Panc1 (cell line): ENCODE results near the gene THSD7A.

Experiments used
- POLR2AphosphoS5 ChIP-seq: IDR thresholded peaks from 2 replicates; pipeline ENCODE4 v1.6.1; 2012; ENCODE audit warnings: mild to moderate bottlenecking, low read depth, low read length, moderate library complexity
- TCF7L2 ChIP-seq: IDR thresholded peaks from 2 replicates; pipeline ENCODE4 v1.6.1; 2011; ENCODE audit warnings: mild to moderate bottlenecking, low read depth, low read length, inconsistent platforms
- TF ChIP-seq, protein P1 (sequence below): fragments of 450-650 bp; IDR thresholded peaks from 2 replicates; pipeline ENCODE4 v1.5.1; 2017; ENCODE audit warnings: mild to moderate bottlenecking
- TF ChIP-seq, protein P2 (sequence below), 2 experiments: IDR thresholded peaks; 2 replicates each; pipeline ENCODE4 v1.6.1; 2011 to 2012; ENCODE audit warnings: low read depth in 2 of 2, control low read depth in 1 of 2, low read length in 1 of 2, mild to moderate bottlenecking in 1 of 2, moderate library complexity in 1 of 2; ENCODE audit not compliant: insufficient read depth in 1 of 2

DNA sequence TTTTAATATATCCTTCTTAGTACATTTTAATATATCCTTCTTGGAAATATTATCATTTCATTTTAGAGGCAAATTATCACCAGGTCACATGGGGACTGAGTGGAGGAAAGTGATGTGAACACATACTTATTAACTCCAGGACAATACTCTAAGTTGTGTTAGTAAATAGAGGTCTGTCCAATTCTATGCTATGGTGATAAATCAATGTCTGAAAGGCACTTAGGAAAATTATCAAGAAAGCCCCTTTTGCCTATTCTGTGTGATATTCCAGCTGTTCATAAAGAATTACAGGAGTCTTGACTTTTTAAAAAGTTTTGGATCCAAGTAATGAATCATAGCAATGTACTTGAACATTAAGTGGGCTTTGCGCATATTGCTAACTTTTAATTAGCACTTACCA is 88.5 kb downstream of the THSD7A start:
- TF ChIP-seq, protein P1, sequence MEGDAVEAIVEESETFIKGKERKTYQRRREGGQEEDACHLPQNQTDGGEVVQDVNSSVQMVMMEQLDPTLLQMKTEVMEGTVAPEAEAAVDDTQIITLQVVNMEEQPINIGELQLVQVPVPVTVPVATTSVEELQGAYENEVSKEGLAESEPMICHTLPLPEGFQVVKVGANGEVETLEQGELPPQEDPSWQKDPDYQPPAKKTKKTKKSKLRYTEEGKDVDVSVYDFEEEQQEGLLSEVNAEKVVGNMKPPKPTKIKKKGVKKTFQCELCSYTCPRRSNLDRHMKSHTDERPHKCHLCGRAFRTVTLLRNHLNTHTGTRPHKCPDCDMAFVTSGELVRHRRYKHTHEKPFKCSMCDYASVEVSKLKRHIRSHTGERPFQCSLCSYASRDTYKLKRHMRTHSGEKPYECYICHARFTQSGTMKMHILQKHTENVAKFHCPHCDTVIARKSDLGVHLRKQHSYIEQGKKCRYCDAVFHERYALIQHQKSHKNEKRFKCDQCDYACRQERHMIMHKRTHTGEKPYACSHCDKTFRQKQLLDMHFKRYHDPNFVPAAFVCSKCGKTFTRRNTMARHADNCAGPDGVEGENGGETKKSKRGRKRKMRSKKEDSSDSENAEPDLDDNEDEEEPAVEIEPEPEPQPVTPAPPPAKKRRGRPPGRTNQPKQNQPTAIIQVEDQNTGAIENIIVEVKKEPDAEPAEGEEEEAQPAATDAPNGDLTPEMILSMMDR = no peak
- TF ChIP-seq, protein P2, sequence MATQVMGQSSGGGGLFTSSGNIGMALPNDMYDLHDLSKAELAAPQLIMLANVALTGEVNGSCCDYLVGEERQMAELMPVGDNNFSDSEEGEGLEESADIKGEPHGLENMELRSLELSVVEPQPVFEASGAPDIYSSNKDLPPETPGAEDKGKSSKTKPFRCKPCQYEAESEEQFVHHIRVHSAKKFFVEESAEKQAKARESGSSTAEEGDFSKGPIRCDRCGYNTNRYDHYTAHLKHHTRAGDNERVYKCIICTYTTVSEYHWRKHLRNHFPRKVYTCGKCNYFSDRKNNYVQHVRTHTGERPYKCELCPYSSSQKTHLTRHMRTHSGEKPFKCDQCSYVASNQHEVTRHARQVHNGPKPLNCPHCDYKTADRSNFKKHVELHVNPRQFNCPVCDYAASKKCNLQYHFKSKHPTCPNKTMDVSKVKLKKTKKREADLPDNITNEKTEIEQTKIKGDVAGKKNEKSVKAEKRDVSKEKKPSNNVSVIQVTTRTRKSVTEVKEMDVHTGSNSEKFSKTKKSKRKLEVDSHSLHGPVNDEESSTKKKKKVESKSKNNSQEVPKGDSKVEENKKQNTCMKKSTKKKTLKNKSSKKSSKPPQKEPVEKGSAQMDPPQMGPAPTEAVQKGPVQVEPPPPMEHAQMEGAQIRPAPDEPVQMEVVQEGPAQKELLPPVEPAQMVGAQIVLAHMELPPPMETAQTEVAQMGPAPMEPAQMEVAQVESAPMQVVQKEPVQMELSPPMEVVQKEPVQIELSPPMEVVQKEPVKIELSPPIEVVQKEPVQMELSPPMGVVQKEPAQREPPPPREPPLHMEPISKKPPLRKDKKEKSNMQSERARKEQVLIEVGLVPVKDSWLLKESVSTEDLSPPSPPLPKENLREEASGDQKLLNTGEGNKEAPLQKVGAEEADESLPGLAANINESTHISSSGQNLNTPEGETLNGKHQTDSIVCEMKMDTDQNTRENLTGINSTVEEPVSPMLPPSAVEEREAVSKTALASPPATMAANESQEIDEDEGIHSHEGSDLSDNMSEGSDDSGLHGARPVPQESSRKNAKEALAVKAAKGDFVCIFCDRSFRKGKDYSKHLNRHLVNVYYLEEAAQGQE (IDR thresholded peaks at IDR 0.05; ENCODE audit: insufficient read depth in 1 of 2, low read depth in 2 of 2, low read length in 1 of 2) = no peak
- TF ChIP-seq POLR2AphosphoS5 (no peak), TCF7L2 (no peak)
